Measurements from ENCODE around the gene OTOG. TPM values are rescaled to one million over a fixed set of nuclear protein-coding genes. Genes with fewer than 3 reads are reported as not detected.

OTOG gene
- total RNA-seq, 1 donor from 2014 or later = not detected

DNA sequence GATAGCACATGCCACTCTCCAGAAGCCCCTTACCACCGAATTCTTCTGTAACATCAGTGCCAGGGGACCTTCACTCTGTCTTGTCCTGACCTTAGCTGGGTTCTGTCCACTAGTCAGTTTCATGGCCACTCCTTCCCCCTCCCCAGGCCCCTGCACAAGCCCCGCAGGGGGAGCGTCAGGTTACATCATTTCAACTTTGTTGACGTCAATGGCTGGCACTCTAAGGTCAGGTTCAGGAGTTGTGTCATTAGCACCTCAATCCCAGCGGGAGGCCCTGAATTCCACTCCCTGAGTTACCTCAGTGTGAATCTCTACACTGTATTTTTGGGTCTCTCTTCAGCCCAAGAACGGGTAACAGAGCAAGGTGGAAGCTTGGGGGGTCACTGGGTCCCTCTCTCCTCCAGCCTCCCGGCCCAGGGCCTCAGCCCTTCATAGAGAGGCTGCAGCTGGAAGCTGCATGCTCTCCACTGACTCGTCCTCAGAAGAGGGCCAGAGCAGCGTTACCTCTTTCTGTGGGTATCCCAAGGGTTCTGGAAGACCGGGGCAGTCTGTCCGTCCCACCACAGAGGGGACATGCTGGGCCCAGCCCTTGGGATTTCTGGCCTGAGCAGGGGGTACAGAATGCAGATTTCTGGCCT lies 13.2 kb upstream of the OTOG start:
- Mint-ChIP-seq H3K4me1 (ENCODE audit: low read depth) (no peaks in the 10 kb centered on the region), H3K4me3 (ENCODE audit: low read depth) (no peak overlapping the region), H3K27me3 (ENCODE audit: low read depth) (peaks cover 12% of the 10 kb centered on the region), H3K36me3 (ENCODE audit: low read depth) (no peaks in the 10 kb centered on the region), H3K9me3 (no peaks in the 10 kb centered on the region), H3K27ac (no peak overlapping the region)
- DNase-seq (ENCODE audit: low spot score) = no peak
- intact Hi-C loops (cut with micrococcal nuclease) = no loop called here

DNA sequence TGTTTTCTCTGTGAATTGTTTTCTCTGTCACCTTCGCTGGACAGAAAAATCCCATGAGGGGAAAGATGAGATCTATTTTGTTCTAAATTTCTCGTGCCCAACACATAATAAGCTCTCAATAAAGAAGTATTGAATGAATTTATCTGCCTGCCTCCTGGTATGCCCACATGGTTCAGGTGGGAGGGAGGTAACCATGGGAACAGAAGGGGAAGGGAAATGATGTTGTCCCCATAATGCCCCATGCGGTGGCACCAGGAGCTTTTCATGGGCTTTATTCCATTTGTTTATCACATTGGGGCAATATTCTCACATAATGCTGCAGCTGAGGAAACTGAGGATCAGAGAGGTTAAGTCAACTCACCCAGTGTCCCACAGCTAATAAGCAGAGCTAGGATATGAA lies 11.6 kb upstream of the OTOG start:
- Mint-ChIP-seq H3K4me1 (ENCODE audit: low read depth) (no peaks in the 10 kb centered on the region), H3K9me3 (no peaks in the 10 kb centered on the region), H3K27ac (no peak overlapping the region), H3K4me3 (ENCODE audit: low read depth) (no peak overlapping the region), H3K27me3 (ENCODE audit: low read depth) (peaks cover 14% of the 10 kb centered on the region), H3K36me3 (ENCODE audit: low read depth) (no peaks in the 10 kb centered on the region)
- DNase-seq (ENCODE audit: low spot score) = no peak
- intact Hi-C loops (cut with micrococcal nuclease) = no loop called here

GRCh38 chr11:17537261-17537660 lies 9.8 kb upstream of the OTOG start:
- DNase-seq (ENCODE audit: low spot score) = no peak
- Mint-ChIP-seq H3K4me1 (ENCODE audit: low read depth) (no peaks in the 10 kb centered on the region), H3K9me3 (no peaks in the 10 kb centered on the region), H3K27me3 (ENCODE audit: low read depth) (peaks cover 25% of the 10 kb centered on the region), H3K4me3 (ENCODE audit: low read depth) (no peak overlapping the region), H3K36me3 (ENCODE audit: low read depth) (no peaks in the 10 kb centered on the region), H3K27ac (no peak overlapping the region)
- intact Hi-C loops (cut with micrococcal nuclease) = no loop called here

- Mint-ChIP-seq H3K27me3 (ENCODE audit: low read depth) (peaks cover 29% of the 10 kb centered on the region), H3K4me3 (ENCODE audit: low read depth) (no peak overlapping the region), H3K9me3 (no peaks in the 10 kb centered on the region), H3K27ac (no peak overlapping the region), H3K36me3 (ENCODE audit: low read depth) (no peaks in the 10 kb centered on the region), H3K4me1 (ENCODE audit: low read depth) (no peaks in the 10 kb centered on the region)
- no peak for DNase-seq (ENCODE audit: low spot score)
- intact Hi-C loops (cut with micrococcal nuclease) = no loop called here
Observed at GRCh38 chr11:17538054-17538453, 9.0 kb upstream of the OTOG start.

GRCh38 chr11:17538731-17539130 lies 8.3 kb upstream of the OTOG start:
- DNase-seq (ENCODE audit: low spot score) = no peak
- intact Hi-C loops (cut with micrococcal nuclease) = no loop called here
- Mint-ChIP-seq H3K27ac (no peak overlapping the region), H3K27me3 (ENCODE audit: low read depth) (peaks cover 32% of the 10 kb centered on the region), H3K4me1 (ENCODE audit: low read depth) (peaks cover 2% of the 10 kb centered on the region), H3K36me3 (ENCODE audit: low read depth) (no peaks in the 10 kb centered on the region), H3K4me3 (ENCODE audit: low read depth) (no peak overlapping the region), H3K9me3 (no peaks in the 10 kb centered on the region)

GRCh38 chr11:17540807-17541206 lies 6.3 kb upstream of the OTOG start:
- Mint-ChIP-seq H3K9me3 (no peaks in the 10 kb centered on the region), H3K36me3 (ENCODE audit: low read depth) (no peaks in the 10 kb centered on the region), H3K4me3 (ENCODE audit: low read depth) (no peak overlapping the region), H3K4me1 (ENCODE audit: low read depth) (peaks cover 4% of the 10 kb centered on the region), H3K27ac (no peak overlapping the region), H3K27me3 (ENCODE audit: low read depth) (peaks cover 35% of the 10 kb centered on the region)
- DNase-seq (ENCODE audit: low spot score) = no peak
- intact Hi-C loops (cut with micrococcal nuclease) = no loop called here

- H3K36me3 Mint-ChIP-seq (ENCODE audit: low read depth) = no peaks in the 10 kb centered on the region
- H3K4me1 Mint-ChIP-seq (ENCODE audit: low read depth) = peaks cover 4% of the 10 kb centered on the region
Observed at GRCh38 chr11:17541330-17541885, 5.7 kb upstream of the OTOG start.

DNA sequence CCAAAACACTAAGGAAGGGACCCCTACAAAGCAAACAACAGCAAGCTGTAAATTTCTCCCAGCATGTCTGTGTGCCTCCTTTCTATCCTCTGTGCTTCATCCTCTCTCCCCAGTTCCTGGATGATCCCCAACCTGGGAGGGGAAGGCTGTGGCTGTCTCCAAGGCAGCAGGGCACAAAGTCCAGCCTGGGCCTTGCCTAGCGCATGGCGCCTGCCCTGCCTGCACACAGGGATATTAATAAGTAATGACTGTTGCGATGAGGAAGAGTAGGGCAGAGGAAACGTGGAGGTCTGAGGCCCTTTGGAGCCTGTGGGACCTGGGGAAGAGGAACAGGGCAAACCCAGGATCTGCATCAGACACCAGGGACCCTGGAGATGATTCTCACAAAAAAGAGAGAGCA lies 4.8 kb upstream of the OTOG start:
- Mint-ChIP-seq H3K4me1 (ENCODE audit: low read depth) (peaks cover 4% of the 10 kb centered on the region), H3K36me3 (ENCODE audit: low read depth) (no peaks in the 10 kb centered on the region), H3K27ac (no peak overlapping the region), H3K27me3 (ENCODE audit: low read depth) (peaks cover 47% of the 10 kb centered on the region), H3K4me3 (ENCODE audit: low read depth) (no peak overlapping the region), H3K9me3 (no peaks in the 10 kb centered on the region)
- intact Hi-C loops (cut with micrococcal nuclease) = no loop called here
- no peak for DNase-seq (ENCODE audit: low spot score)

More at GRCh38 chr11:17541330-17541885, 5.7 kb upstream of the OTOG start:
- Mint-ChIP-seq H3K27ac (no peak overlapping the region), H3K27me3 (ENCODE audit: low read depth) (peaks cover 41% of the 10 kb centered on the region), H3K9me3 (no peaks in the 10 kb centered on the region), H3K4me3 (ENCODE audit: low read depth) (no peak overlapping the region)
- intact Hi-C loops (cut with micrococcal nuclease) = no loop called here
- no peak for DNase-seq (ENCODE audit: low spot score)

GRCh38 chr11:17543041-17543440 lies 4.0 kb upstream of the OTOG start:
- H3K4me3 Mint-ChIP-seq (ENCODE audit: low read depth) = no peak overlapping the region
- H3K27me3 Mint-ChIP-seq (ENCODE audit: low read depth) = peaks cover 49% of the 10 kb centered on the region
- DNase-seq (ENCODE audit: low spot score) = no peak
- no peak overlapping the region for H3K27ac Mint-ChIP-seq
- H3K4me1 Mint-ChIP-seq (ENCODE audit: low read depth) = peaks cover 4% of the 10 kb centered on the region
- no peaks in the 10 kb centered on the region for H3K9me3 Mint-ChIP-seq
- H3K36me3 Mint-ChIP-seq (ENCODE audit: low read depth) = no peaks in the 10 kb centered on the region
- intact Hi-C loops (cut with micrococcal nuclease) = no loop called here

DNA sequence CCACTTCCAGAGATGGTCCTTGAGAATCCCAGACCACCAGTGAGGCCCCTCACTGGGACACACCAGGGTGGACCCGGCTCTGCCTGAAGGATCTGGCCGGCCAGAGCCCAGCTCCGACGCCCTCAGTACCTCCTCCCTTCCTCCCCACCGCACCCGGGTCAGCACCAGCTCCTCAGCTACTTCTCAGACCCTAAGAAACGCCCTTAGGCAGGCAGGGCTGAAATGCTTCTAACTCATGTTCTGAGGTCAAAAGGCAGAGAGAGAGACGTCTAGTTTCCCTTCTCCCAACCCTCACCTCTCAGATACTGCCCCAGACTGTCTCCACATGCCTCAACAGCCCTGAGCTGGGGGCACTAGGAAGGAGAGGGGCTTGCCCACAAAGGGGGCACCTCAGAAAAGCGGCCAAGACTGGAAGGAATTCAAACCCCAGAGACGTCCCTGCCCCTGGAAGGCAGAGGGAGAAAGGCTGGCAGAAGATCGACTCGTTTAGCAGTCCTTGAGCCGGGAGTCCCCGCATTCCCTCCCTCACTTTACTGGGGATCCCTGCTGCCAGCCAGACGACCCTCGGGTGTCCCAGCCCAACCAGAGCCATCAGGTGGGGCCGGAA lies 3.4 kb upstream of the OTOG start:
- H3K9me3 Mint-ChIP-seq = no peaks in the 10 kb centered on the region
- H3K36me3 Mint-ChIP-seq (ENCODE audit: low read depth) = no peaks in the 10 kb centered on the region
- H3K4me1 Mint-ChIP-seq (ENCODE audit: low read depth) = peaks cover 4% of the 10 kb centered on the region
- peaks cover 48% of the 10 kb centered on the region for H3K27me3 Mint-ChIP-seq (ENCODE audit: low read depth)
- no peak for DNase-seq (ENCODE audit: low spot score)
- intact Hi-C loops (cut with micrococcal nuclease) = no loop called here
- H3K27ac Mint-ChIP-seq = no peak overlapping the region
- H3K4me3 Mint-ChIP-seq (ENCODE audit: low read depth) = no peak overlapping the region

DNA sequence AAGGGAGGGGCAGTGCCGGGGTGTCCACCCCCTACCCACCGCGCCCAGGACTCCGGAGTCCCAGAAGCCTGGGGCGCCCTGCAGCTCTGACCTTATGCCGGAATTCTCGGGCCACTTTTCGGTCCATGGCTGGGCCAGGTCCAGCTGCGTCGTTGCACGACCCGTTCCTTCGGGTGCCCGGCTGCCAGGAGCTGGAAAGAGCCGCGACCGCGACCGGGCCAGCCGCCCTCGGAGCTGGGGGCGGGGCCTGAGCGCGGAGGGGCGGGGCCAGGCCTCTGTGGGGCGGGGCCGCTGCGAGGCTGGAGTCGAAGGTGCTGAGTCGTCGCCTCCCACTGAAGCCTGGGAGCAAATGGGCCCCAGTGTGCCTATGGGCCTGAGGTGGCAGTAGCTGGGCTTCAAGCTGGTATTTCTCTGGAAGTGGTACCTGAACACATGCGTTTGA lies 2.9 kb upstream of the OTOG start, which contains the start of gene USH1C:
USH1C (minus strand) TSS at position 236 of the 442 bp plus-strand sequence; CDS start at position 127, 109 bp downstream.
- Mint-ChIP-seq H3K27me3 (ENCODE audit: low read depth) (peaks cover 48% of the 10 kb centered on the region), H3K4me3 (ENCODE audit: low read depth) (no peak within 1 kb of the TSS), H3K4me1 (ENCODE audit: low read depth) (peaks cover 4% of the 10 kb centered on the region), H3K36me3 (ENCODE audit: low read depth) (no peaks in the 10 kb centered on the region), H3K9me3 (no peaks in the 10 kb centered on the region), H3K27ac (no peak within 1 kb of the TSS)
- DNase-seq (ENCODE audit: low spot score) = peak; percentile 10
- intact Hi-C loops (cut with micrococcal nuclease) = no loop called here

DNA sequence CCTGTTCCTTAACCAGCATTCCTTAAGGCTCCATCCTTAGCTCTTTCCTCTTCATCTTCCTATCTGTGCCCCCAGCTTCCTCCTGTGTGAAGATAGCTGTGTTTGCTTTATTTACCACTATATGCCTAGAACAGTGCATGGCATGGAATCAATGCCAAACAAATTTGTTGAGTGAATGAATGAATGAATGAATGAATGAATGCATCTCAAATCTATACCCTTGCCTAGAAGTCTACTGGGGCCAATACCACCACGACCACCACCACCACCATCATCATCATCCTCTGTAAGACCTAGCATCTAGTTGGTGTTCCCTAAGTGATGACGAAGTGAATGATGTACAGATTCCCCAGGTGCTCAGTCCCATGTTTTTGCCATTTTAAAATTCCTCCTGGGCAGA lies 819 bp upstream of the OTOG start:
- Mint-ChIP-seq H3K36me3 (ENCODE audit: low read depth) (no peaks in the 10 kb centered on the region), H3K27me3 (ENCODE audit: low read depth) (peaks cover 40% of the 10 kb centered on the region)
- no peak for DNase-seq (ENCODE audit: low spot score)

GRCh38 chr11:17547932-17548331 lies 873 bp downstream of the OTOG start:
- Mint-ChIP-seq H3K4me3 (ENCODE audit: low read depth) (no peak overlapping the region), H3K27me3 (ENCODE audit: low read depth) (peaks cover 29% of the 10 kb centered on the region), H3K9me3 (no peaks in the 10 kb centered on the region), H3K27ac (no peak overlapping the region), H3K36me3 (ENCODE audit: low read depth) (no peaks in the 10 kb centered on the region), H3K4me1 (ENCODE audit: low read depth) (peaks cover 13% of the 10 kb centered on the region)
- intact Hi-C loops (cut with micrococcal nuclease) = no loop called here
- DNase-seq (ENCODE audit: low spot score) = no peak

More for the DNA sequence above, 819 bp upstream of the OTOG start:
- Mint-ChIP-seq H3K4me1 (ENCODE audit: low read depth) (peaks cover 10% of the 10 kb centered on the region), H3K4me3 (ENCODE audit: low read depth) (no peak overlapping the region), H3K9me3 (no peaks in the 10 kb centered on the region), H3K27ac (no peak overlapping the region)
- intact Hi-C loops (cut with micrococcal nuclease) = no loop called here
